K562 (cell line): ENCODE results near the gene LRRC15. TPM values are rescaled to one million over a fixed set of nuclear protein-coding genes. Genes with fewer than 3 reads are reported as not detected.

Source experiments
- ERF ChIP-seq: fragments of 450-650 bp; formaldehyde crosslinking; IDR thresholded peaks from 2 replicates; pipeline ENCODE4 v1.4.0; 2020; ENCODE audit warnings: mild to moderate bottlenecking, mixed read lengths
- polyA plus RNA-seq, 8 experiments: library from polyadenylated mRNA; depleted of rRNA in 4 of 8; stranded (reverse) in 5 of 8; unstranded in 3 of 8; fragments of >200 nt; fragmentation: Nextera tagmentation in 2 of 8; fragmentation: Illumina TruSeq in 1 of 8; extraction: Ambion mirVana in 2 of 8; extraction: Trizol in 1 of 8; gene quantifications; 2 replicates each; pipeline versions ENCODE4 v1.2.1 to v1.2.3, GENCODE V29; 2011 to 2014; ENCODE audit warnings: inconsistent platforms in 1 of 8, missing spikeins in 1 of 8
- total RNA-seq, 7 experiments: library from RNA; depleted of rRNA in 6 of 7; stranded (reverse); fragments of >200 nt in 6 of 7; fragmentation: Illumina TruSeq in 2 of 7; extraction: Trizol in 2 of 7; gene quantifications; 2 replicates each; pipeline versions ENCODE4 v1.2.1 to v1.2.3, GENCODE V29; 2011 to 2021; ENCODE audit warnings: low replicate concordance in 1 of 7
- TF ChIP-seq, protein P1 (sequence below), 2 experiments: fragments of 450-650 bp; IDR thresholded peaks; 2 replicates each; pipeline ENCODE4 v1.6.1; 2016; ENCODE audit warnings: mild to moderate bottlenecking in 2 of 2, borderline replicate concordance in 1 of 2, low read depth in 1 of 2, moderate library complexity in 1 of 2

LRRC15 gene
- total and polyA plus RNA-seq, 9 of the 15 experiments (the other 6 are each of a cell fraction or from before 2014, with no cell fraction given), result not detected

DNA sequence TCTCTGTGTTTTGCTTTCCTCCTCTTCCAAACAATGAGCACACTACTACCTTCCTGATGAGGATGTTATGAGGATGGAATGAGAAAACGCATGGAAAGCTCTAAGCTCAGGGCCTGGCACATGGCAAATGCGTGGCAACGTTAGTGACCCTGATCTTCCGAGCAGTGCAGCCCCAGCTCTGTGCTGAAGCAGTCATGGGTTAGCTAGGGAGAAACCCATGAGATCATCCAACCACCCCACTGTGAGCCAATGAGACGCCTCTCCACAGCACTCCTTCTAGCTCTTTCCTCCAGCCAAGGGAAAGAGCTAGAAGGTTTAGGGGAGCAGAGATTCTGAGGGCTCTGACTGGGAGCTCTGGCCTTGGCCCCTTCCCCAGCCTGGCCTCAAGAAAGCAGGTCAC, 22.9 kb downstream of the LRRC15 start (continued):
- TF ChIP-seq, protein P1, sequence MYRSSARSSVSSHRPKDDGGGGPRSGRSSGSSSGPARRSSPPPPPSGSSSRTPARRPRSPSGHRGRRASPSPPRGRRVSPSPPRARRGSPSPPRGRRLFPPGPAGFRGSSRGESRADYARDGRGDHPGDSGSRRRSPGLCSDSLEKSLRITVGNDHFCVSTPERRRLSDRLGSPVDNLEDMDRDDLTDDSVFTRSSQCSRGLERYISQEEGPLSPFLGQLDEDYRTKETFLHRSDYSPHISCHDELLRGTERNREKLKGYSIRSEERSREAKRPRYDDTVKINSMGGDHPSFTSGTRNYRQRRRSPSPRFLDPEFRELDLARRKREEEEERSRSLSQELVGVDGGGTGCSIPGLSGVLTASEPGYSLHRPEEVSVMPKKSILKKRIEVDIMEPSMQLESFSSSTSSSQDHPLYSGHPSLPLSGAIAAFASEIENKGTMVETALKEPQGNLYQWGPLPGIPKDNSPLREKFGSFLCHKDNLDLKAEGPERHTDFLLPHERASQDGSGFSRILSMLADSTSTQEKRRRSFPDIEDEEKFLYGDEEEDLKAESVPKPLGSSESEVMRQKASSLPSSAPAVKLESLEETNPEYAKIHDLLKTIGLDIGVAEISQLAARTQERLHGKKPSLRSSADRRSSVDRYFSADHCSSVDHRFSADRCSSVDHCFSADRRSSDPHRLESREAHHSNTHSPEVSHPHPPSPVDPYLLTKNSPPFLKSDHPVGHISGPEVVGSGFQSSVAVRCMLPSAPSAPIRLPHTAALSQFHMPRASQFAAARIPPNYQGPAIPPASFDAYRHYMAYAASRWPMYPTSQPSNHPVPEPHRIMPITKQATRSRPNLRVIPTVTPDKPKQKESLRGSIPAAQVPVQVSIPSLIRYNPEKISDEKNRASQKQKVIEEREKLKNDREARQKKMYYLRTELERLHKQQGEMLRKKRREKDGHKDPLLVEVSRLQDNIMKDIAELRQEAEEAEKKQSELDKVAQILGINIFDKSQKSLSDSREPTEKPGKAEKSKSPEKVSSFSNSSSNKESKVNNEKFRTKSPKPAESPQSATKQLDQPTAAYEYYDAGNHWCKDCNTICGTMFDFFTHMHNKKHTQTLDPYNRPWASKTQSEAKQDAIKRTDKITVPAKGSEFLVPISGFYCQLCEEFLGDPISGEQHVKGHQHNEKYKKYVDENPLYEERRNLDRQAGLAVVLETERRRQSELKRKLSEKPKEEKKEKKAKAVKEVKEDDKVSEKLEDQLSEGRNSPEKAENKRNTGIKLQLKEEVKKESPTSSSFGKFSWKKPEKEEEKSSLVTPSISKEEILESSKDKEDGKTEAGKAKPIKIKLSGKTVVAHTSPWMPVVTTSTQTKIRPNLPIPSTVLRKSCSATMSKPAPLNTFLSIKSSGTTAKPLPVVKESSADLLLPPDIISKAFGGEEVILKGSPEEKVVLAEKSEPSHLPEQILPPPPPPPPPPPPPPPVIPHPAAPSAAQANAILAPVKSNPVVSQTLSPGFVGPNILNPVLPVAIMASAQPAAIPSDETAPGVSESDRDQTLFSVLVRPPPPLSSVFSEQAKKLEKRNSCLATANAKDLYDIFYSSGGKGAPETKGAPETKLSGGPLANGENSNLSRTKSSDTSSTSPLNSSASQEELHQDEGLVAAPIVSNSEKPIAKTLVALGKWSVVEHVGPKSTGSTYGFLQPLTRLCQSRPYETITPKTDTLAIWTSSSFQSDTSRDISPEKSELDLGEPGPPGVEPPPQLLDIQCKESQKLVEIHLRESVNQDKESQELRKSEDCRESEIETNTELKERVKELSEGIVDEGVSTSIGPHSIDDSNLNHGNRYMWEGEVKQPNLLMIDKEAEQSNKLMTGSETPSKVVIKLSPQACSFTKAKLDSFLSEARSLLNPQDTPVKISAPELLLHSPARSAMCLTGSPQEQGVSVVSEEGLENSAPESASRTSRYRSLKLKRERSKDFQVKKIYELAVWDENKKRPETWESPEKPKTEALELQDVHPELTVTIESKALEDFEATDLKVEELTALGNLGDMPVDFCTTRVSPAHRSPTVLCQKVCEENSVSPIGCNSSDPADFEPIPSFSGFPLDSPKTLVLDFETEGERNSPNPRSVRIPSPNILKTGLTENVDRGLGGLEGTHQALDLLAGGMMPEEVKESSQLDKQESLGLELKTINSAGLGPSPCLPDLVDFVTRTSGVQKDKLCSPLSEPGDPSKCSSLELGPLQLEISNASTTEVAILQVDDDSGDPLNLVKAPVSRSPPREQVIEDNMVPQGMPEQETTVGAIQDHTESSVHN (IDR thresholded peaks at IDR 0.05; ENCODE audit: borderline replicate concordance in 1 of 2, low read depth in 1 of 2), result no peak
- no peak for TF ChIP-seq ERF (CRISPR knock-in tag)
